Raji (cell line): ENCODE measurements around the gene ATOH8.

Experiments
- POLR2A ChIP-seq: IDR thresholded peaks from 2 replicates; pipeline ENCODE4 v1.6.1; 2011; ENCODE audit warnings: low read depth, low read length, control low read depth; ENCODE audit not compliant: insufficient read depth

ATOH8 gene

DNA sequence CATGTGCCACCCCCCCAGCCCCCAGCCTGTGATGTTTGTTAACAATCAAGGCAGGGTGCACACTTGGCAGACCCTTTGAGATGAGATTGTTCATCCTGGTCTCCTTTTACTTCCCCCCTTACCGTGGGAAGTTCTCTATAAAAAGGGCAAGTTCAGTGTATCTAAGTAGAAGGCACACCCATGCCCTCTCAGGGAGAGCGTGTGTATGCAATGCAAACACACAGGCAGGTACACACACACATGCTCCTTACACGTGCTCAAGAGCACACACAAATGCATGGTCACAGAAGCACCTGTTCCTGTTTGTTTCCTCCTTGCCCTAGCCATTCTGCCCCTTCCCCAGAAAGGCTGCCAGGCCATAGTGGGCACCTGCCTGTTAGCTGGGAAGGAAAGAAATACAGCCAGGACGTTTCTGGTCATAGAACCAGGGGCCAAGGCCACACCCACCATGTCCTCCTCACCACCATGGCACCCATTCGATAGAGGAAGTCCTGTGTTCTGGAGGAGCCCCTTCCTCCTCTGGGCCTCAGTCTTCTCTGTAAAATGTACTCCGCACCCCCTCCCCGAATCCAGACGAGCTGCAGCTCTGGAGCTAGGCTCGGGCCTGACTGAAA is 3.1 kb downstream of the ATOH8 start:
- no peak for TF ChIP-seq POLR2A

DNA sequence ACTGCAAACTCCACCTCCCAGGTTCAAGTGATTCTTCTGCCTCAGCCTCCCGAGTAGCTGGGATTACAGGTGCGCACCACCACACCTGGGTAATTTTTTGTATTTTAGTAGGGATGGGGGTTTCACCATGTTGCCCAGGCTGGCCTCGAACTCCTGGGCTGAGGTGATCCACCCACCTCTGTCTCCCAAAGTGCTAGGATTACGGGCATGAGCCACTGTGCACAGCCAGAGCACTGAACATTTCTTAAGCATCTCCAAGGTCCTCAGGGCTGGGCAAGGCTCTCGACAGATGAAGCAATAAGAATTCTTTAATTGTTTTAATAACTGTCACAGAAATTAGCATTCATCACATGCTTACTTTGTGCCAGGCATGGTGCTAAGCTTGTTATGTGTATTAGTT is 4.1 kb downstream of the ATOH8 start:
- TF ChIP-seq POLR2A = no peak

GRCh38 chr2:85758361-85759256 is 4.8 kb downstream of the ATOH8 start:
- TF ChIP-seq POLR2A = no peak

- no peak for TF ChIP-seq POLR2A
Observed at GRCh38 chr2:85759257-85759613, 5.4 kb downstream of the ATOH8 start.

GRCh38 chr2:85760371-85760770 is 6.6 kb downstream of the ATOH8 start:
- no peak for TF ChIP-seq POLR2A

GRCh38 chr2:85760872-85761271 is 7.1 kb downstream of the ATOH8 start:
- no peak for TF ChIP-seq POLR2A

DNA sequence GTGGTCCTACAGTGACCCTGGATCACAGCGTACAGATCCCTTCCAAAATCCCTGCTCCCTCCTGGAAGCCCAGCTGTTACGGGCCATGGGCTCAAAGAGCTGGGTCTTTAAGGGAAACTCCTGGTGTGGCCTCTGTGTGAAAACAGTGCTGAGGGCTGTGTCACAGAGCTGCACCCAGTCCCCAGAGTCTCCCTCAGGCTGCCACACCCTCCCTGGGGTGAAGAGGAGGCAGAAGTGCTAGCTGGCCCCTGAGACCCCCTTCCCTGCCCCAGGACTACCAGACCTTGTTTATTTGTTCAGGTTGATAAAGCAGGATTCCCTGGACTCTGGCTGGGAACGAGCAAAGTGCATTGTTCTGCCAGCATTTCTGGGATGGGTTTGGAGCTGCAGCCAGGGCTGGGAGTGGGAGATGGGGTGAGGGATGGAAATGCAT is 7.7 kb downstream of the ATOH8 start:
- TF ChIP-seq POLR2A = no peak

GRCh38 chr2:85761946-85762345 is 8.2 kb downstream of the ATOH8 start:
- no peak for TF ChIP-seq POLR2A

DNA sequence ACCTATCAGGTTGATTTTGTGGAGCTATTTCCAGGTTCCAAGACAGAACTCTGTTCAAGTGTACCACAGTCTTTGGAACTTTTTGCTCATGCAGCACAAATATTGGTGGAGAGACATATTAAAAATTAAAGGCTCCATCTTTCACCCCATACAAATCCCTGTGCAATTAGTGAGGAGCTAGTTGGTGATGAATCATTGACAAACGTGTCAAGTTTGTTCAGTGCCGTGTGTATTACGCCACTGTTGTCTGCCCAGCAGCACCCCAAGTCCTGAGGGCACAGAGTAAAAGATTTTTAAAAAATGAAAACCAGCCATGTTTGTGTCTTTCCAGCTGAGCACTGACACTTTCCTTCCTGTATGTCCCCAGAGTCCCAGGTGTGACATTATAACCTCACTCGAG is 9.3 kb downstream of the ATOH8 start:
- no peak for TF ChIP-seq POLR2A

DNA sequence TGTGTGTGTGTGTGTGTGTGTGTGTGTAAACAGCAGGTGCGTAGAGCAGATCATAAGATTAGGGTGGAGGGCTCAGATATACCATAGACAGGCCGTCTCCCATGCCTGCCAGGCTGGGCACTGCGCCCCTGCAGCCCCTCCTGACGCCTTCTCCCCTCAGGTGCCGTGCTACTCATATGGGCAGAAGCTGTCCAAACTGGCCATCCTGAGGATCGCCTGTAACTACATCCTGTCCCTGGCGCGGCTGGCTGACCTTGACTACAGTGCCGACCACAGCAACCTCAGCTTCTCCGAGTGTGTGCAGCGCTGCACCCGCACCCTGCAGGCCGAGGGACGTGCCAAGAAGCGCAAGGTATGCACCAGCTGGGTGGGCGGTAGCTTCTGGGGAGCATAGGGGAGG is 10.0 kb downstream of the ATOH8 start:
- no peak for TF ChIP-seq POLR2A

DNA sequence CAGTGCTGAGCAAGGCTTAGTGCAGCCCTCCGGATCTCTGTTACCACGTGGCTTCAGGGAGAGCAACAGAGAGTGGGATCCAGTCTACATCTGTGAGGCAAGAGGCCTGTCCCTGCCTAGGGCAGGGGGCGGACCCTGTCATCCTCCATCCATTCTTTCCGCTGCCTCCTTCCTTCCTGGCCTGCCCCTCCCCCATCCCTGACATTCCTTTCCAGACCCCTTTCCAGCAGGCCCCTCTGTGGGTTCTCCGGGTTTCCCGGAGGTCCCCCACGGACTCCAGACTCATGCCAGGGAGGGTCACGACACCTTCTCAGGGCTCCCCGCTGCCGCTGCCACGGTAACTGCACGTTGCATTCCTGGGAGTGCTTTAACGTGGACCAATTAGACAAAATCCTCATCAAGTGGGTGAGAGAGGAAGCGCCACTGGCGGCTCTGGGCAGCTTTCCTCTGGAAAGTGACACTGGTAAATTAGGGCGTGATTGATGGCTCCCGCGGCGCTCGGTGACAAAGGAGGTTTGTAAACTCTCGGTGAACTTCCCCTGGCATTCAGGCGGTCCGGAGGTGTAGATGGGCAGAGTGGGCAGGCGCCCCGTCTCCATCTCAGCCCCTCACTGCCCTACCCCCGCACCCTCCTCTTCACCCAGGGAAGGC is 11.4 kb downstream of the ATOH8 start:
- TF ChIP-seq POLR2A = no peak

GRCh38 chr2:85766229-85766628 is 12.4 kb downstream of the ATOH8 start:
- no peak for TF ChIP-seq POLR2A

GRCh38 chr2:85767803-85768665 is 14.2 kb downstream of the ATOH8 start:
- TF ChIP-seq POLR2A = no peak

DNA sequence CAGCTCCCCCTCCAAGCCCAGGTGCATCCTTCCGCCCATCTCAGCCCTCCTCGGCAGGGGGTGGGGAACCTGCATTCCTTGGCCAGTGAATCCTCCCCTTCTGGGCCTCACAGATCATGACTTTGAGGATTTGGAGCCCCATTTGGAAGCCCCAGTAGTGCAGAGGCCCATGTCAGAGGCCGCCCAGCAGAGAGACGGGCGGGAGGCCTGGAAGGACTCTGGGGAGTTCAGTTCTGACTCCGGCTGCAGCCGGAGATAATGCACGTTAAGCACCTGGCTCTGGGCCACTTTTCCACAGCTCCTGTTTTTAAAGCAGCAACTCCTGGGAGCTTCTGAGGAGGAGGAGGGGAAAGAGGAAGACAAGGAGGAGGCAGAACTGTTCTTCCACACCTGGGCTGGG is 14.9 kb downstream of the ATOH8 start:
- TF ChIP-seq POLR2A = no peak
